HCT116 (cell line): Measurements from ENCODE around the gene LGALS3. TPM values are rescaled to one million over a fixed set of nuclear protein-coding genes. Genes with fewer than 3 reads are reported as not detected.

Source experiments
- ATAC-seq: fragments of 200-7000 bp; cut with Tn5 transposase; 2 replicates; pipeline ENCODE4 v1.9.1; 2020; ENCODE audit warnings: mild to moderate bottlenecking, moderate library complexity
- BruUV-seq: library from RNA; stranded (reverse); fragments of 400-500 nt; replicated peaks from 2 replicates; lab custom pipeline; 2021; lab: Mats Ljungman, UMichigan
- CTCF ChIA-PET: fragments of 300-600 bp; sonication (Branson Sonifier 250); formaldehyde crosslinking; loops from one replicate; lab custom pipeline; 2021; ENCODE audit warnings: antibody characterized with exemption; lab: Charles Lee
- POLR2A ChIA-PET: fragments of 300-600, 350-600 bp; sonication (Branson Sonifier 250); formaldehyde crosslinking; loops from one replicate; lab custom pipeline; 2021; ENCODE audit warnings: antibody characterized with exemption; lab: Charles Lee
- RAD21 ChIA-PET, 2 experiments: fragments of 300-600 bp; sonication (Branson Sonifier 250); formaldehyde crosslinking; loops; one replicate each; lab custom pipeline; 2023; ENCODE audit warnings: low total read pairs in 2 of 2; ENCODE audit not compliant: uncharacterized antibody in 2 of 2, unreplicated experiment in 2 of 2, low non-redundant PET in 1 of 2; lab: Charles Lee
- DNase-seq: peaks from one replicate; pipeline ENCODE4 v3.0.0-alpha.2; 2010; ENCODE audit warnings: low read depth, low spot score
- H2AFZ ChIP-seq: fragments of 200-600 bp; shearing (Covaris generic), sonication (generic); 2 replicates; pipeline ENCODE4 v1.6.1; 2017; ENCODE audit warnings: low read depth, mixed run types, mixed read lengths, antibody characterized with exemption, low read length; ENCODE audit not compliant: poor library complexity, severe bottlenecking
- H3K27ac ChIP-seq: 2 replicates; pipeline ENCODE4 v1.5.1; 2012; ENCODE audit warnings: low read depth, low read length
- H3K27me3 ChIP-seq: fragments of 200-600 bp; sonication (generic); 2 replicates; pipeline ENCODE4 v1.6.1; 2016; ENCODE audit warnings: mixed run types, low read length, mixed read lengths; ENCODE audit not compliant: insufficient read depth
- H3K36me3 ChIP-seq, 2 experiments: fragments of 200-500 bp in 1 of 2; fragments of 200-600 bp in 1 of 2; sonication (Bioruptor generic) in 1 of 2; sonication (generic) in 1 of 2; 2 replicates each; pipeline versions ENCODE4 v1.5.1 to v1.6.1; 2014 to 2016; ENCODE audit warnings: low read length in 2 of 2, inconsistent platforms in 1 of 2, mixed read lengths in 1 of 2, mixed run types in 1 of 2; ENCODE audit not compliant: insufficient read depth in 2 of 2, control insufficient read depth in 1 of 2
- H3K4me1 ChIP-seq, 2 experiments: fragments of 200-600 bp in 1 of 2; sonication (generic) in 1 of 2; 2 replicates each; pipeline versions ENCODE4 v1.5.1 to v1.6.1; 2012 to 2017; ENCODE audit warnings: low read length in 2 of 2, inconsistent platforms in 1 of 2, mild to moderate bottlenecking in 1 of 2, mixed read lengths in 1 of 2, mixed run types in 1 of 2, moderate library complexity in 1 of 2; ENCODE audit not compliant: insufficient read depth in 2 of 2, control insufficient read depth in 1 of 2
- H3K4me2 ChIP-seq: fragments of 200-600 bp; sonication (generic); 2 replicates; pipeline ENCODE4 v1.6.1; 2017; ENCODE audit warnings: mixed run types, low read length, mixed read lengths
- H3K4me3 ChIP-seq, 2 experiments: fragments of 200-600 bp in 1 of 2; sonication (generic) in 1 of 2; replicated peaks in 1 of 2; 2 replicates each; pipeline ENCODE4 v1.5.1; 2011 to 2016; ENCODE audit warnings: low read length in 2 of 2, control low read depth in 1 of 2, low read depth in 1 of 2, mild to moderate bottlenecking in 1 of 2, mixed read lengths in 1 of 2, mixed run types in 1 of 2
- H3K79me2 ChIP-seq: fragments of 200-600 bp; sonication (generic); 2 replicates; pipeline ENCODE4 v1.6.1; 2017; ENCODE audit warnings: mild to moderate bottlenecking, mixed run types, low read length, moderate library complexity, mixed read lengths; ENCODE audit not compliant: insufficient read depth
- H3K9ac ChIP-seq: fragments of 200-600 bp; sonication (generic); 2 replicates; pipeline ENCODE4 v1.6.1; 2016; ENCODE audit warnings: low read length, mixed read lengths
- H3K9me2 ChIP-seq: fragments of 200-600 bp; sonication (generic), shearing (Covaris generic); 2 replicates; pipeline ENCODE4 v1.6.1; 2017; ENCODE audit warnings: mixed run types, mild to moderate bottlenecking, moderate library complexity; ENCODE audit not compliant: insufficient read depth
- H3K9me3 ChIP-seq, 2 experiments: fragments of 200-500 bp in 1 of 2; fragments of 200-600 bp in 1 of 2; sonication (Bioruptor generic) in 1 of 2; sonication (generic) in 1 of 2; 2 replicates each; pipeline ENCODE4 v1.6.1; 2014 to 2017; ENCODE audit warnings: low read length in 2 of 2, mixed read lengths in 2 of 2, inconsistent platforms in 1 of 2, low read depth in 1 of 2, mild to moderate bottlenecking in 1 of 2, mixed run types in 1 of 2, moderate library complexity in 1 of 2; ENCODE audit not compliant: control insufficient read depth in 1 of 2, insufficient read depth in 1 of 2
- H4K20me1 ChIP-seq: fragments of 200-600 bp; sonication (generic), shearing (Covaris generic); 2 replicates; pipeline ENCODE4 v1.6.1; 2017; ENCODE audit warnings: mixed run types, mild to moderate bottlenecking, moderate library complexity; ENCODE audit not compliant: insufficient read depth
- CBX3 ChIP-seq: IDR thresholded peaks from 2 replicates; pipeline ENCODE4 v1.6.1; 2012; ENCODE audit warnings: low read depth
- CEBPB ChIP-seq: IDR thresholded peaks from 2 replicates; pipeline ENCODE4 v1.6.1; 2012; ENCODE audit warnings: low read depth
- ELF1 ChIP-seq: IDR thresholded peaks from 2 replicates; pipeline ENCODE4 v1.6.1; 2012; ENCODE audit warnings: low read depth, borderline replicate concordance
- JUND ChIP-seq: IDR thresholded peaks from 2 replicates; pipeline ENCODE4 v1.6.1; 2012
- POLR2A ChIP-seq: IDR thresholded peaks from 2 replicates; pipeline ENCODE4 v1.7.0; 2011; ENCODE audit warnings: borderline replicate concordance; ENCODE audit not compliant: insufficient read depth, insufficient read length; ENCODE audit errors: extremely low read depth
- POLR2AphosphoS5 ChIP-seq: IDR thresholded peaks from 2 replicates; pipeline ENCODE4 v1.6.1; 2011; ENCODE audit warnings: mild to moderate bottlenecking, low read depth, low read length, moderate library complexity
- RAD21 ChIP-seq: IDR thresholded peaks from 2 replicates; pipeline ENCODE4 v1.6.1; 2012; ENCODE audit warnings: low read depth, mild to moderate bottlenecking
- SP1 ChIP-seq: IDR thresholded peaks from 2 replicates; pipeline ENCODE4 v1.6.1; 2012; ENCODE audit warnings: low read depth
- YY1 ChIP-seq: IDR thresholded peaks from 2 replicates; pipeline ENCODE4 v1.6.1; 2011; ENCODE audit warnings: low read length, low read depth, moderate library complexity, mild to moderate bottlenecking; ENCODE audit not compliant: insufficient replicate concordance; ENCODE audit errors: extremely low read depth
- ZBTB33 ChIP-seq: IDR thresholded peaks from 2 replicates; pipeline ENCODE4 v1.6.1; 2011; ENCODE audit warnings: mild to moderate bottlenecking, low read length, moderate library complexity; ENCODE audit not compliant: insufficient replicate concordance; ENCODE audit errors: extremely low read depth
- ZNF274 ChIP-seq: fragments of 200-500 bp; sonication (Bioruptor generic); IDR thresholded peaks from 2 replicates; pipeline ENCODE4 v1.6.1; 2014; ENCODE audit warnings: mild to moderate bottlenecking, low read depth, low read length, inconsistent platforms
- intact Hi-C: fragments of 100-400 bp; cut with micrococcal nuclease; formaldehyde crosslinking; loops from 2 replicates; pipeline ENCODE4 v1.10.0; 2022
- total RNA-seq: library from RNA; stranded (reverse); gene quantifications from one replicate; pipeline ENCODE4 v1.2.1, GENCODE V29; 2021; ENCODE audit not compliant: unreplicated experiment
- TF ChIP-seq, protein P1 (sequence below): IDR thresholded peaks from 2 replicates; pipeline ENCODE4 v1.6.1; 2012
- TF ChIP-seq, protein P2 (sequence below): IDR thresholded peaks from 2 replicates; pipeline ENCODE4 v1.6.1; 2012; ENCODE audit warnings: low read depth
- TF ChIP-seq, protein P3 (sequence below), 3 experiments: fragments of 200-600 bp in 1 of 3; sonication (generic) in 1 of 3; IDR thresholded peaks in 2 of 3; conservative IDR thresholded peaks in 1 of 3; 2 replicates each; pipeline ENCODE4 v1.5.1; 2012 to 2017; ENCODE audit warnings: low read depth in 2 of 3, low read length in 2 of 3, antibody characterized with exemption in 1 of 3, borderline replicate concordance in 1 of 3, control low read depth in 1 of 3, mild to moderate bottlenecking in 1 of 3, mixed read lengths in 1 of 3, mixed run types in 1 of 3, moderate library complexity in 1 of 3; ENCODE audit not compliant: insufficient read depth in 1 of 3

Gene LGALS3
- total RNA-seq, 1 experiment from 2014 or later = 86.1 TPM

DNA sequence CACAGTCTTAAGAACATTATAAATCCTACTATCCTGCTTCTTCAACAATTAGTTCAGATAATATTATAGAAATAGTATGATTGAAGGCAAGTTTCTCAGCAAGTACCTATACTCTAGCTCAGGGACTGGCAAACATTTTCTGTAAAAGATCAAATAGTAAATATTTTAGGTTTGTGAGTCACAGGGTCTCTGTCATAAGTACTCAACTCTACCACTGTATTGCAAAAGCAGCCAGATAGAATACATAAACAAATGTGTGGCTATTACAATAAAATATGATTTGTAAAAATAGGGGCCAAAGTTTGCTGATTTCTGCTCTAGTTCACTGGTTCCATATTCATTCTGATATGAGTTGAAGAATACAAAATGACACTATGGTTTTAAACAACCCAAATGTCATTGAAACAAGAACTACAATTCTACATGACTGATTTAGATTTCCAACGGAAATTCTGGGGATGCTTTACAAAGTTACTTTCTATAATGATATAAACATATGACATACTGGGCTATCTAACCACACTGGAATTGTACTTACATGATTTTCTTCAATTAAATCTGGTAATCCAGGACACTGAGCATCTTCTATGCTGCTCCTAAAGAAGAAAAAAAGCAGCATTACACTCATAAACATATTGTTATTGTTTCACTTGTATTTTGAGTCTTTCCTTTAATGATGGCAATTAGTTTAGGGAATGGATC is 23.2 kb downstream of the LGALS3 start:
- intact Hi-C loops = no loop called here
- RAD21 ChIA-PET = no interaction called here
- no peak overlapping the region for H2AFZ ChIP-seq
- H4K20me1 ChIP-seq = no peaks in the 10 kb centered on the region
- H3K4me1 ChIP-seq = no peaks in the 10 kb centered on the region
- no peak overlapping the region for H3K9ac ChIP-seq
- no peaks in the 10 kb centered on the region for H3K27me3 ChIP-seq
- no peaks in the 10 kb centered on the region for H3K9me2 ChIP-seq
- no TSS peak for BruUV-seq
- TF ChIP-seq POLR2AphosphoS5 (no peak), YY1 (no peak), ELF1 (no peak), RAD21 (no peak), SP1 (no peak), ZBTB33 (no peak), CEBPB (no peak), JUND (no peak), ZNF274 (no peak), CBX3 (no peak), POLR2A (no peak)
- TF ChIP-seq, protein P1, sequence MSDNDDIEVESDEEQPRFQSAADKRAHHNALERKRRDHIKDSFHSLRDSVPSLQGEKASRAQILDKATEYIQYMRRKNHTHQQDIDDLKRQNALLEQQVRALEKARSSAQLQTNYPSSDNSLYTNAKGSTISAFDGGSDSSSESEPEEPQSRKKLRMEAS = no peak
- TF ChIP-seq, protein P2, sequence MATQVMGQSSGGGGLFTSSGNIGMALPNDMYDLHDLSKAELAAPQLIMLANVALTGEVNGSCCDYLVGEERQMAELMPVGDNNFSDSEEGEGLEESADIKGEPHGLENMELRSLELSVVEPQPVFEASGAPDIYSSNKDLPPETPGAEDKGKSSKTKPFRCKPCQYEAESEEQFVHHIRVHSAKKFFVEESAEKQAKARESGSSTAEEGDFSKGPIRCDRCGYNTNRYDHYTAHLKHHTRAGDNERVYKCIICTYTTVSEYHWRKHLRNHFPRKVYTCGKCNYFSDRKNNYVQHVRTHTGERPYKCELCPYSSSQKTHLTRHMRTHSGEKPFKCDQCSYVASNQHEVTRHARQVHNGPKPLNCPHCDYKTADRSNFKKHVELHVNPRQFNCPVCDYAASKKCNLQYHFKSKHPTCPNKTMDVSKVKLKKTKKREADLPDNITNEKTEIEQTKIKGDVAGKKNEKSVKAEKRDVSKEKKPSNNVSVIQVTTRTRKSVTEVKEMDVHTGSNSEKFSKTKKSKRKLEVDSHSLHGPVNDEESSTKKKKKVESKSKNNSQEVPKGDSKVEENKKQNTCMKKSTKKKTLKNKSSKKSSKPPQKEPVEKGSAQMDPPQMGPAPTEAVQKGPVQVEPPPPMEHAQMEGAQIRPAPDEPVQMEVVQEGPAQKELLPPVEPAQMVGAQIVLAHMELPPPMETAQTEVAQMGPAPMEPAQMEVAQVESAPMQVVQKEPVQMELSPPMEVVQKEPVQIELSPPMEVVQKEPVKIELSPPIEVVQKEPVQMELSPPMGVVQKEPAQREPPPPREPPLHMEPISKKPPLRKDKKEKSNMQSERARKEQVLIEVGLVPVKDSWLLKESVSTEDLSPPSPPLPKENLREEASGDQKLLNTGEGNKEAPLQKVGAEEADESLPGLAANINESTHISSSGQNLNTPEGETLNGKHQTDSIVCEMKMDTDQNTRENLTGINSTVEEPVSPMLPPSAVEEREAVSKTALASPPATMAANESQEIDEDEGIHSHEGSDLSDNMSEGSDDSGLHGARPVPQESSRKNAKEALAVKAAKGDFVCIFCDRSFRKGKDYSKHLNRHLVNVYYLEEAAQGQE = no peak
- TF ChIP-seq, protein P3, sequence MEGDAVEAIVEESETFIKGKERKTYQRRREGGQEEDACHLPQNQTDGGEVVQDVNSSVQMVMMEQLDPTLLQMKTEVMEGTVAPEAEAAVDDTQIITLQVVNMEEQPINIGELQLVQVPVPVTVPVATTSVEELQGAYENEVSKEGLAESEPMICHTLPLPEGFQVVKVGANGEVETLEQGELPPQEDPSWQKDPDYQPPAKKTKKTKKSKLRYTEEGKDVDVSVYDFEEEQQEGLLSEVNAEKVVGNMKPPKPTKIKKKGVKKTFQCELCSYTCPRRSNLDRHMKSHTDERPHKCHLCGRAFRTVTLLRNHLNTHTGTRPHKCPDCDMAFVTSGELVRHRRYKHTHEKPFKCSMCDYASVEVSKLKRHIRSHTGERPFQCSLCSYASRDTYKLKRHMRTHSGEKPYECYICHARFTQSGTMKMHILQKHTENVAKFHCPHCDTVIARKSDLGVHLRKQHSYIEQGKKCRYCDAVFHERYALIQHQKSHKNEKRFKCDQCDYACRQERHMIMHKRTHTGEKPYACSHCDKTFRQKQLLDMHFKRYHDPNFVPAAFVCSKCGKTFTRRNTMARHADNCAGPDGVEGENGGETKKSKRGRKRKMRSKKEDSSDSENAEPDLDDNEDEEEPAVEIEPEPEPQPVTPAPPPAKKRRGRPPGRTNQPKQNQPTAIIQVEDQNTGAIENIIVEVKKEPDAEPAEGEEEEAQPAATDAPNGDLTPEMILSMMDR (IDR thresholded peaks at IDR 0.05 in 2 of 3, conservative IDR thresholded peaks at IDR 0.05 in 1 of 3; ENCODE audit: borderline replicate concordance in 1 of 3, insufficient read depth in 1 of 3, low read depth in 2 of 3, low read length in 2 of 3) = no peak
- TF ChIP-seq, all 23 proteins: peak for 0
- H3K79me2 ChIP-seq = no peaks in the 10 kb centered on the region
- no peak overlapping the region for H3K4me2 ChIP-seq
- no peak for ATAC-seq
- H3K4me3 ChIP-seq = no peak overlapping the region
- no peak overlapping the region for H3K27ac ChIP-seq
- DNase-seq = no peak
- CTCF ChIA-PET = no interaction called here
- no peaks in the 10 kb centered on the region for H3K9me3 ChIP-seq
- POLR2A ChIA-PET = no interaction called here
- peaks cover 31 to 54% of the 10 kb centered on the region in 2 experiments for H3K36me3 ChIP-seq
